GM20000 (cell line): ENCODE measurements around the gene BORCS8.
"Not testable (repeated sequence)": the region's sequence is repeated elsewhere in the genome, so short reads cannot be mapped to it uniquely, and the experiment has no call there.

Source experiments
- DNase-seq: peaks from one replicate; pipeline ENCODE4 v3.0.0; 2012; ENCODE audit warnings: low spot score
- TF ChIP-seq, protein P1 (sequence below): IDR thresholded peaks from 2 replicates; pipeline ENCODE4 v1.5.1; 2012; ENCODE audit warnings: mild to moderate bottlenecking, control low read depth; ENCODE audit errors: extremely low read depth, missing control alignments

BORCS8 gene

DNA sequence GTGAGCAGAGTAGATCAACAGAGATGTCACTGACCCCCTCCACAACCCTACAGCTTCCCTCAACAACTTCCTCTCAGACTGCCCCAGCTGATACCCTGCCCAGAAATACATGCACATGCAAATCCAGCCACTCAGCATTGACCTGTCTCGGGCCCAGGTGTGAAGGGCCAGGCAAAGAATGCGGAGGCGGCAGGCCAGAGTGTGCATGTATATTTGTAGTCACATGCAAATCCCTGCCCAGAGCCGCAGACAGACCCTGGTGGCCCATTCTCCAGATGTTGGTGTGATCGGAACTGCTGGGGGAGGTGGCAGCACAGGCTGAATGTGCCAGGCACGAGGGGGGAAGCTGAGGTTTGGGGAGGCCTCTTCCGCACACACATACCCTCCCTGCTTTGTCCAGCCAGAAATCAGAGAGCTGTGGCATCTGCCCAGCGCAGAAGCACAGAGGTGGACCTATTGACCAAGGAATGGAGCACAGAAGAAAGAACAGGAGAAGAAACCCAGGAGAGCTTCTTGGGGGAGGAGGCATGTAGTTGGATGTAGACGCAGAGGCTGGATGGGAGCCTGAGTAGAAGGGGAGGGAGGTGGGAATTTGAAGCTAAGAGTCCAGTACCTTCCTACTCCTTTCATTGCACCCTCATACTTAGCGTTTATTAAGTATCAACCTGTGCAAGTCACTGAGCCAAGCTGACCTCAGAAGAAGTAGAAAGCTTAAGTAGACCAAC, 36.3 kb downstream of the BORCS8 start:
- TF ChIP-seq, protein P1, sequence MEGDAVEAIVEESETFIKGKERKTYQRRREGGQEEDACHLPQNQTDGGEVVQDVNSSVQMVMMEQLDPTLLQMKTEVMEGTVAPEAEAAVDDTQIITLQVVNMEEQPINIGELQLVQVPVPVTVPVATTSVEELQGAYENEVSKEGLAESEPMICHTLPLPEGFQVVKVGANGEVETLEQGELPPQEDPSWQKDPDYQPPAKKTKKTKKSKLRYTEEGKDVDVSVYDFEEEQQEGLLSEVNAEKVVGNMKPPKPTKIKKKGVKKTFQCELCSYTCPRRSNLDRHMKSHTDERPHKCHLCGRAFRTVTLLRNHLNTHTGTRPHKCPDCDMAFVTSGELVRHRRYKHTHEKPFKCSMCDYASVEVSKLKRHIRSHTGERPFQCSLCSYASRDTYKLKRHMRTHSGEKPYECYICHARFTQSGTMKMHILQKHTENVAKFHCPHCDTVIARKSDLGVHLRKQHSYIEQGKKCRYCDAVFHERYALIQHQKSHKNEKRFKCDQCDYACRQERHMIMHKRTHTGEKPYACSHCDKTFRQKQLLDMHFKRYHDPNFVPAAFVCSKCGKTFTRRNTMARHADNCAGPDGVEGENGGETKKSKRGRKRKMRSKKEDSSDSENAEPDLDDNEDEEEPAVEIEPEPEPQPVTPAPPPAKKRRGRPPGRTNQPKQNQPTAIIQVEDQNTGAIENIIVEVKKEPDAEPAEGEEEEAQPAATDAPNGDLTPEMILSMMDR = no peak
- peak; percentile 79 for DNase-seq

DNA sequence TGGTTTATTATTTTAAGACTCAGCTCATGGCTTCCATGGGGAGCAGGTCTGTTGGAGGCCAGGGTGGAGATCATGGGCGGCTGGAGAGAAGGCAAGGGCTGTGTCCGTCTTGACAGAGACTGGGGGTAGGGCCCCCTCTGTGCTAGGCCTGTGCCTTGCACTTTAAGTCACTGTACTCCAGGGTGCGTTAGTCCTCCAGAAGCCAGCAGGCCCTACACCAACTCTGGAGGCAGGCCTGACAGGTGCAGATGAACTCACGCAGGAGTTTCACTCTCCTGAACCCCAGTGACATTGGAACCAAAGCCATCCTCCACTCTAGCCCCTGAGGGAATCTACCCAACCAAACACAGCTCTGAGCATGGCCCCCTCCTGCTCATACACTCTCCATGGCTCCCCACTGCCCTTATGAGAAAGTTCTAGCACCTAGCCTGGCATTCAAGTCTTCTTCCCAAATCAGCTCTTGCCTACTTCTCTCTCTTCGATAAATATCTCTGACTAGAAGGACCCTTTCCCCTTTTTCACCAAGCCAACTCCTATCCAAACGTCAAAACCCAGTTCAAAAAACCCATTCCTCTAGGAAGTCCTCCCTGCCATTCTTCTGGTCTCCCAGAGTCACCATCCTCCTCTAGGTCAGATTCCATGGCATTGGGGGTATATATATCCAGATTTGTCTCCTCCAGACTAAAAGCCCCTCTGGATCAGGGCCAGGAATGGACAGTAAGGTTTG, 37.0 kb downstream of the BORCS8 start:
- DNase-seq = no peak
- TF ChIP-seq, protein P1 = no peak

DNA sequence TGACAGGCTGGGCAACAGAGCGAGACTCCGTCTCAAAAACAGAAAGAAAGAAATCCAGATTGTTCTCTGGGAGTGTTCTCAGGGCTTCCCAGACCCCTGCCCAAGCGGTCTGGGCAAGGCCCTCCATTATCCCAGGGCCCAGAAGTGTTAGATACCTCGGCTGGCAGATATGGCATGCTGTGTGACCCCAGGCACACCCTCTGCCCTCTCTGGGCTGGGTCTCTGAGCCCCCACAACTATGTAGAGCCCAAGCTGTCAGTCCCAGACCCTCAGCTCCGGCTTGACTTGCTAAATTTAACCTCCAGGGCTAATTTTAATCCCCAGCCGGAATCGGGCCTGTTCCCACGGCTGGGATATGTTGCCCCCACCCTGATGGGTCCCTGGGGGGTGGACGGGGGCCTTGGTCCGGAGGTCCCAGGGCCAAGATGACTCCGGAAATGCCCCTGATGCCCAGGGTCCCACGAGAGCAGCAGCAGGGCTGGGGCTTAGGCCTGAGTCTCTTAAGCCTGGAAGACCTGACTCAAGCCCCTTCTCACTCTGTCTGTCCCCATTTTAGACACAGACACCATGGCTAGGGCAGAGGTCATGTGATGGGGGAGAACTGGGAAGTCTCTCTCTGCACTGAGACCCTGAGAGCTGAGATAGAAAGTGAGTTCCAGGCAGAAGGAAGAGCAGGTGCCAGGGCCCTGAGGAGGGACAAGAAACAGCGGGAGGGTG, 39.1 kb downstream of the BORCS8 start:
- no peak for DNase-seq
- TF ChIP-seq, protein P1 = no peak

DNA sequence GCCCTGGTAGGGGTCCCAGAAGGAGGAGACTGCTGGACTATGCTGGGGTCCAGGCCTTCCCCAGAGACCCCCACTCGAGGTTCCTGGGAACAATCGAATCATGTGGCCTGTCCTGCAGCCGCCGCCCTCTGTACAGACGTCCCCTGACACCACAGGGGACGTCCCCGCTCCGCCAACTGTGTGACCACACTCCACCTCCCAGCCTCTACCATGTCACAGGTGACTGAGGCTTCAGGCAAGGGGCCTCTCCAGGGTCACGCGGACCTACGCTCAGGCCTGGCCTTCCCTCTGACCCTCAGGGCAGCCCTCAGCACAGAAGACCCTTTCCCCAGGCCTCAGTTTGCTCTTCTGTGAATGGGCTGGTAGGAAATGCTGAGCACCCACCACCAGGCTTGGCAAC, 40.5 kb downstream of the BORCS8 start:
- TF ChIP-seq, protein P1 = no peak
- peak; percentile 67 for DNase-seq

DNA sequence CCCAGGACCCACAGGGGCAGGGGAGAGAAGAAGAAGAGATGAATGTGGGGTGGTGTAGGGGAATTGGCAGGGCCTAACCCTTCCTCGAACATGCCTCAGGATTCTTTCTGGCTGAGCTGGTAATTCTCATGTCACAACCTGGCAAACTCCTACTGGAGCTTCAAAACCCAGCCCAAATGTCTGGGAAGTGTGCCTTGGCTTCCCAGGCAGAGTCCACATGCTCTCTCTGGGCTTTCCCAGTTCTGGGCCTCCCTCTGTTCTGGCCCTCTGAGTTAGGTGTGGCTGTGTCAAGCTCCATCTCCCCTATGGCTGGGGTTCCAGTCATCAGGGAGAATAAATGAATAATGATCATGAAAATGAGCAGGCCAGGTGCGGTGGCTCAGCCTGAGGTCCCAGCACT, 42.5 kb downstream of the BORCS8 start:
- TF ChIP-seq, protein P1 = no peak
- no peak for DNase-seq

DNA sequence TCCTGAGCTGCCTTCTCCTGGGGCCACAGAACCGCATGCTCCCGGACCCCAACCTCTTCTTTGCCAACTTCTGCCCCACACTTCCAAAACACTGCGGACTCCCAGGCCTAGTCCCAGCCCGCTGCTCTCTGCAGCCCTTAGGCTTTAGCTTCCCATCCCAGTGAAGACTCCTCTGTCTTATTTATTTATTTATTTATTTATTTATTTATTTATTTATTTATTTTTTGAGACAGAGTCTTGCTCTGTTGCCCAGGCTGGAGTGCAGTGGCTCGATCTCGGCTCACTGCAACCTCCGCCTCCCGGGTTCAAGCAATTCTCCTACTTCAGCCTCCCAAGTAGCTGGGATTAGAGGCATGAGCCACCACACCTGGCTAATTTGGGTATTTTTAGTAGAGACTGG, 43.4 kb downstream of the BORCS8 start:
- not testable (repeated sequence) for DNase-seq

DNA sequence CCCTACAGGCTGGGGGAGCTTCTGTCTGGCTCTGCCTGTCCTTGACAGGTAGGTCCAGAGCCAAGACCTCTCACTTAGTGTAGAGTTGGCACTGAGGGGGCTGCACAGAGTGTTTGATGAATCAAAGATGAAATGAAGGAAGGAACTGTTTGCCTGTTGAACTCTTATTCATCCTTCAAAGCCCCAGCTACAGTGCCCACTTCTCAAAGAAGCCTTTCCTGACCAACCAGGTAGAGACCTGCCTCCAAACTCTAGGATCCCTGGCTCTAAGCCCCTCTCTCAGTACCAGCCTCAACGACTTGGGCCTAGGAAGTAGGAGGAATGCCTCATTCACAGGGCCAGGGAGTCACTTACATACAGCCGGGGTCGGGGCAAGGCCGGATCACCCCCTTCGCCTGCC, 44.6 kb downstream of the BORCS8 start:
- no peak for DNase-seq

More for the DNA sequence above, 44.6 kb downstream of the BORCS8 start:
- TF ChIP-seq, protein P1 = no peak
